Measurements from ENCODE around the gene SERTAD2.

SERTAD2 gene, protein sequence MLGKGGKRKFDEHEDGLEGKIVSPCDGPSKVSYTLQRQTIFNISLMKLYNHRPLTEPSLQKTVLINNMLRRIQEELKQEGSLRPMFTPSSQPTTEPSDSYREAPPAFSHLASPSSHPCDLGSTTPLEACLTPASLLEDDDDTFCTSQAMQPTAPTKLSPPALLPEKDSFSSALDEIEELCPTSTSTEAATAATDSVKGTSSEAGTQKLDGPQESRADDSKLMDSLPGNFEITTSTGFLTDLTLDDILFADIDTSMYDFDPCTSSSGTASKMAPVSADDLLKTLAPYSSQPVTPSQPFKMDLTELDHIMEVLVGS
- 5.8 to 193 (median 54.6) reads per million in 17 experiments for total RNA-seq

DNA sequence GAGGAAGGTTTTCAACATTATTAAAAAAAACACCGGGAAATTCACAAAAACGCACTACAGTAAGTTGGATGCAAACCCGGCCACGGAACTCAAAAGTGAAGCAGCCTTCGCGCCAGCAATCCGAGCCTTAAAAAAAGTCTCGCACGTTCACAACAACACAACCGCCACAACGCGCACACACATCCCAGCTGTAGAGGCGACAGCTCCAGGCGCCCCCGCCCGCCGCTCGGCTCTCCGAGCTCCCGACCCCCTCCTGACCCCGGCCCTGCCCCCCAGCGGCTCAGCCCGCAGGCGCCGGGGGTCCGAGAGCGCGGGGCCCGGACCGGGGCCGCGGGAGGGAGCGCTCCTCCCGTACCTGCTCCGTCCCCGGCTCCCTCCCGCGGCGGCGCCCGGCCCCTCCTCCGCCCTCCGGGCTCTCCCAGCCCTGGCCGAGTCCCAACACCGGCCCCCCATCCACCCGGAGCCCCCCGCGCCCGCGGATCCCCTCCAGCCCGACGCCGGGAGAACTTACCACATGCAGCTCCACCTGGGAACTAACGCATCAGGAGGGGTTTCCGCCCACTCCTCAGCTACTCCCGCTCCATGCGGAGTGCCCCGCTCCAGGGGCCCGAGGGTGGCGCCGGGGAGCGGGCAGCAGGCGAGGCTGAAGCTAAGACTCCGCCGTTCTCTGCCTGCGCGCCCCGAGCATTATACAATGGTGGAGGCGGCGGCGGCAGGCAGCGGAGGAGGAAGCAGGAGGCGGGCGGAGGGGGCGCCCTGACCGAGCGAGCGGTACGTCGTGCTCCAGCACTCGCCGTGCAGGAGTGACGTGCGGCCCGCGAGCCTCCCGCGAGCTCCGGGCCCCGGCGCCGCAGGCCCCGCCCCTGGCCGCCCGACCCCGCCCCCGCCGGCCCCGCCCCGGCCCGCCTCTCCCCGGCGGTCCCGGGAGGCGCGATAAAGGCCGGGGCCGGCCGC is at the start of gene SERTAD2:
TSS of gene SERTAD2 (minus strand) at position 805 of the 954 bp plus-strand sequence. CDS start 17,042 bp downstream, outside the sequence.
- peak; percentile 91 to 97 (median 94) for DNase-seq

DNA sequence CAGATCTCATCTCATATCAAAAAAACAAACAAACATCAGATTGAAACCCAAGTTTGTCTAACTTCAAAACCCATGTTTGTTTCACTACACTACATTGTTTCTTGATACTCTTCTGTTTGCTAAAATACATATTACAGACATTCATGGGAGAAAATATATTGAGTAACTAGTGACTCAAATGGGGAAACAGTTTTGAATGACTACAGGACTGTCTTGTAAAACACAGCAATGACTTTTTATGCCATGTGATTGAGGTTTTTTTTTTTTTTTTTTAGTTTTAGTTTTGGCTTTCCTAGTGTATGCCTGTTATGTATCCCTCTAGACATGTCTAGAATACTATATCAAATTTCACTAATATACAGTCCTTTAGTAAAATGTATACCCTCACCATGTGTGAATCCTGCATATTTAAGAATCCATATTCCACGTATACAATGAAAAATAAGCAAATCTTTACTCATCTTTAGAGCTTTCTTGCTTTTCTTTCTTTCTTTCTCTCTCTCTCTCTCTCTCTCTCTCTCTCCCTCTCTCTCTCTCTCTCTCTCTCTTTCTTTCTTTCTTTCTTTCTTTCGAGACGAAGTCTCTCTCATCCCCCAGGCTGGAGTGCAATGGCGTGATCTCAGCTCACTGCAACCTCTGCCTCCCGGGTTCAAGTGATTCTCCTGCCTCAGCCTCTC is 46.6 kb upstream of the SERTAD2 start:
- DNase-seq, result peak; percentile 13 to 90 (median 54)

DNA sequence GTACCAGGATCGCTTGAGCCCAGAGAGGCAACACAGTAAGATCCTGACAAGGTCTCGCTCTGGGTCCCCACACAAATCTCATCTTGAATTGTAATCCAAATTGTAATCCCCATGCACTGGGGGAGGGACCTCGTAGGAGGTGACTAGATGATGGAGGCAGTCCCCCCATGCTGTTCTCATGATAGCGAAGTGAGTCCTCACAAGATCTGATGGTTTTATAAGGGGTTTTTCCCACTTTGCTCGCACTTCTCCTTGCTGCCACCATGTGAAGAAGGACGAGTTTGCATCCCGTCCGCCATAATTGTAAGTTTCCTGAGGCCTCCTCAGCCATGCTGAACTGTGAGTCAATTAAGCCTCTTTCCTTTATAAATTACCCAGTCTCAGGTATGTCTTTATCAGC is 46.0 kb upstream of the SERTAD2 start:
- DNase-seq, result peak in 3 of 4 experiments; percentile 47 to 54 (median 48)

DNA sequence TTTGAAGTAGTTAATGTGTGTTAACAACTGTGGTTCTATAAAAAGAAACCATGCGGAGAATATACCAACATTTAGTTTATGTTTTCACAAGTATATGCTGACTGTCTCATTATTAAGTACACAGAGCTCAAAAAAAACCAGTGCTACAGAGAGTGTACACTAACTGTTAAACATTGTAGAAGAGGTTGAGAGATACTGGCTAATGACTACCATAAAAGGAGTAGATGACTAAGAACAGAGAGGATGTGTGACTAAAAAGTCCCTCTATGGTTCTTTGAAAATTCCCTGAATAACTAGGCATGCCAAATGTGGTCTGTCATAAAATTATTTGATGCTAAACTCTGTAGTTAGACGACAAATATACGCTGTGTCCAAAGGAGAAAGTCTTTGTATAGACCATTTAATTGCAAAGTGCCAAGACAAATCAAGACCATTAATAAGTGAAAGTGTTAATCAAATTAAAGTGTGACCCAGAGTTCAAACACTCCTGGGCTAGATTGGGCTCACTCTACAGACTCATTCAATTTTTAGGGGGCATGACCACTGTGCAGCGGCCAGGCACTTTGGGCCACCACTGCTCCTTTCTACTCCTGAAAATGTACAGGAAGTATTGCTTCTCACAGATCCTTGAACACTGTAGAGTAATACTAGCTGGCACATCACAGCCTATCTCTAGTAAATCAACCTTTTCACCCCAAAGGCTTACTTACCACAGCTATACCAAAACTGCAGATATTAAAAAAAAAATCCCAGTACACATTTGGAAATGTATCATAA is 45.1 kb upstream of the SERTAD2 start:
- DNase-seq, result peak in 3 of 4 experiments; percentile 17 to 58 (median 52)

DNA sequence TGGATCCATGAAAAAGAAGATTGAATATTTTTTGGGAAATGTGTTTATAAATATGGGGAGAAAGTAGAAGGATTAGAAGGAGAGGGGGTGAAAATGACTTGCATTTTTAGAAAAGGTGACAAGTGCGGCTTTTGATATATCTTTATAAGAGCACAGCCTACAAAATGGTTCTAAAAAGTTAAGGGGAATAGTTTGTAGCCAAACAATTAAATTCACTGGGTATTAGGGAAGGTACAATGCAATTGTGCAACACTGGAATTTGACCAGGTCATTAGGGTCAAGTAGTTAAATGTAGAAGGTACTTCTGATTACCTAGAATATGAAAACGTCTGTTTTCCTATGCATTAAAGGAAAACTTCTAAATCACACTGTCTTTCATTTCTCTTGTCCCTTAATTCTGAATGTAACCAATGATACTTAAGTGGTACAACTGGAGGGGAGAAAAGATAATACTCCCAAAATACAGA is 44.5 kb upstream of the SERTAD2 start:
- no peak for DNase-seq

DNA sequence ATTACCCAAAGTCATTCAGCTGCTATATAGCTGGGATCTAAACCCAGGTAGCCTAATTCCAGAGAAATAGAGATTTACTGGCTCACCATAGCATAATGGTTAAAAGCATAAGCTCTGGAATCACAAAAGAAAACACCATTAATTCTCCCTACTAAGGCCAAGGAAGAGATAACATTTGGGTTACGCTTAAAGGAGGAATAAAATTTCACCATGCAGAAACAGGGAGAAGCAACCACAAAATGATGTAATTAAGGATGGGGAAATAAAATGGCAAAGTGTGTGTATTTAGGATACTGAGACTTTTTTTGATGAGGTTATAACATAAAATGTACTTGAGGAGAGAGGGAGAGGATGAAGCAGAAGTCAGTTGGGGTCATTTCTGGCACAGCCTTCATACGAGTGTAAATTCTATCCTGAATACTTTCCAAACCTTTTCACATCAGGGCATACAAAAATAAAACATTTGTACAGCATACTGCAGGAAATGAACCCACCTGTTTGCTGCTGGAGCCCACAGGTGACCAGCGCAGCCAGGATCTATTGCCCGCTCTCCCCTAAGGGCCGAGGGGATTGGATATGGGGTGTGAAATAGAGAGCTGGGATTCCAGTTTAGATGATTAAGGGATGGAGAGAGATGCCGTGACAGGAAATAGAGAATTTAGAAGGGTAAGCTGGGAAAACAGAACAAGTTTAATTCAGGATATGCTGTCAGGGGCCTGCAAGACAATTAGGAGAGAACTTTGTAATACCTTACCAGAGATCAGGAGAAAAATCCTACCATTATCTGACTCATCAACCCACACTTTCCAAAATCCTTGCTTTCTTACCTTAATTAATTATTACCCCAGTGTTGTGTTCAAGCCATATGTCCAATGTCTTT is 43.8 kb upstream of the SERTAD2 start:
- peak in 2 of 4 experiments; percentile 53 to 55 for DNase-seq

DNA sequence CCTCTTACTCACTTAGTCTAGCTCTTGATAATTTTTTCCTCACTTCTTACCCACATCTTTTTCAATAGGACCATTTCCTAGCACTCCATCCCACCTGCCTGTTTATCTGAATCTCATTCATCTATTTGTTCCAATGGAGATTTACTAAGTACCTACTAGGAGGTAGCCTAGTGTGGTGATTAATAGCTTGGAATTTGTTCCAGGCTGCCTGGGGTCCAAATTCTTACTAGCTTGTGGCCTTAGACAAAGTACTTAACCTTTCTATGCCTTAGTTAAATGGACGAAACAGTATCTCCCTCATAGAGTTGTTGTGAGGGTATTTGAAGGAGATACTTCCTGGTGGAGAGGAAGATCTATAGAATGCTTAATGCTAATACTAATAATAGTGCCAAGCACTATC is 42.9 kb upstream of the SERTAD2 start:
- no peak for DNase-seq

DNA sequence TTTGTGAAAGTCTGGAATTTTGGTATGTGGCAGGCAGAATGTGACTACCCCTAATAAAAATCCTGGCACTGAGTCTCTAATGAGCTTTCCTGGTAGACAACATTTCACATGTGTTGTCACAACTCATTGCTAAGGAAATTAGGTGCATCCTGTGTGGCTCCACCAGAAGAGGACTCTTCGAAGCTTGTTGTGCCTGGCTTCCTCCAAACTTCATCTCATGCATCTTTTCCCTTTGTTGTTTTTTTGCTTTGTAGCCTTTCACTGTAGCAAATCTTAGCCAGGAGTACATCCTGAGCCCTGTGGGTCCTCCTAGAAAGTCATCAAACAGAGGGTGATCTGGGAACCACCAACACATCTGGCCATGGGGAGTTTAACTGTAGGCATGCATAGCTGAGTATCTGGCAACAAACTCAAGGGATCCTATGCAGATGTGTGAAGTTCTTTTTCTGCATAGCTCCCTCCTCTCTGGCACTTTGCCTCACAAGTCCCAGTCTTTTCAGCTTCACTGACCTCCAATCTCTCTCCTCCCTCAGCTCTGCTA is 42.1 kb upstream of the SERTAD2 start:
- no peak for DNase-seq

DNA sequence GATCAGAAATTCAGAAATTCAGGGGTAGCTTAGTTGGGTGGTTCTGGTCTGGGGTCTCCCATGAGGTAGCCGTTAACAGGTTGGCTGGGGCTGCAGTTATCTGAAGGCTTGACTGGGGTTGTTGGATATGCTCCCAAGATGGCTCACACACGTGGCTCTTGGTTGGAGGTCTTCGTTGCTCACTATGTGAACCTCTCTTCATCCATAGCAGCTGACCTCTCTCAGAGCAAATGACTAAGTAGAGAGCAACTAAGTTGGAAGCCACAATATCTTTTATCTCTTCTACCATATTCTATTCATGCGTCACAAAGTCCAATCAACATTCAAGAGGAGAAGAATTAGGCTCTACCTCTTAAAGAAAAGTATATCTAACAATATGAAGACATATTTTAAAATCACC is 38.7 kb upstream of the SERTAD2 start:
- no peak for DNase-seq

DNA sequence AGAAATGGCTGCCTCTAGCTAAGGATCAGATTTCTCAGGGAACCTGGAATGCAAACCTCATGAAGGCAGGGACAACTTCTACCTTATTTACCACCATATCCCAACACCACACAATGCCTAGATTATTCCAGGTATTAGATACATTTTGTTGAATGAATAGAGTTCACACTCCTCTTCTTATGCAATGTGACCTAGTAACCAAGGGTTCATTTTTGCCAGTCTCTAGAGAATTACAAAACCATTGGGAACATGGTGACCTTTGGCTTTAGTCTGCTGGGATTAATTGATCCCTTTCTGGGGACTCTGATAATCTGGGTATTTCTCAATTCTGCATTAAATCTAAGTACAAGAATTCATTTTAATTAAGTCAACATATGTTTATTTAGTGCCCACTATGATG is 35.2 kb upstream of the SERTAD2 start:
- DNase-seq, result no peak

DNA sequence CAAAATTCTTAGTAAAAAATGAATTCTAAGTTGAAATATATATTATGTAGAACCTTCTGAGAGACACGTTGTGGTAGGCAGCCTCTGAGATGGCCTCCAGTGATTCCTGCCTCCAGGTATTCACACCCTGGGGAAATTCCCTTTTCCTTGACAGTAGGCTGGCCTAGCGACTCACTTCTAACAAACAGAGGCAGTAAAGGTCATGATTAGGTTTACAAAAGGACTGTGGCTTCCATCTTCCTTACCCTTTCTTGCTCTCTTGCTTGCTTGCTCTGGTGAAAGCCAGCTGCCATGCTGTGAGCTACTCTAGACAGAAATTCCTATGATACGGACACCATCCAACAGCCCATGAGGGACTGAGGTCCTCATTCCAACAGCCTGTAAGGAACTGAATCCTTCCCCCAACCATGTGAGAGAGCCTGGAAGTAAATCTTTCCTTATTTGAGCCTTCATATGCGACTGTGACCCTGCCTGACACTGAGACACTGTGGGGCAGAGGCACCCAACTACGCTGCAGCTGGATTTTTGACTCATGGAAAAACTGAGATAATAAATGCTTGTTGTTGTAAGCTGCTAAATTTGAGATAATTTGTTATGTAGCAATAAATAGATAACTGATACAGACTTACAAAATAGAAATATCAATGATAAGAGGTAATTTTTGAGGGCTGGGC is 32.7 kb upstream of the SERTAD2 start:
- no peak for DNase-seq

DNA sequence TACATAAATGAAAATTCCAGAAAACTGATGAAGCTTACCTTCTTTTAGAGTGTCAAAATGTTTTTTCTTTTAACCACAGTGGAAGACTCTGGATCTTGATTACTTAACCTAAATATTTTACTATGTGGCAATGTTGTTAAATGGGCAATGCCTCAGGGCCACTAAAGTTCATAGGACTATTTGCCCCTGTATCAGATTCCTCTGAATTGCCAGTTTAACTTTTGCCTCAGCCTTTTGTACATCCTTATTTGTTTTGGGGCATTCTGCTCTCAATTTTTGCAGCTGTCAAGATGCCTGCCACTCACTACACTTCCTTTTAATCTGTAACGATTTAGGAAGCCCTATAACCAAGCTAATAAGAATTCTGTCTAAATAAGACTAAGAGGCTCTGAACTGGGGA is 31.7 kb upstream of the SERTAD2 start:
- peak in 2 of 4 experiments; percentile 38 for DNase-seq

DNA sequence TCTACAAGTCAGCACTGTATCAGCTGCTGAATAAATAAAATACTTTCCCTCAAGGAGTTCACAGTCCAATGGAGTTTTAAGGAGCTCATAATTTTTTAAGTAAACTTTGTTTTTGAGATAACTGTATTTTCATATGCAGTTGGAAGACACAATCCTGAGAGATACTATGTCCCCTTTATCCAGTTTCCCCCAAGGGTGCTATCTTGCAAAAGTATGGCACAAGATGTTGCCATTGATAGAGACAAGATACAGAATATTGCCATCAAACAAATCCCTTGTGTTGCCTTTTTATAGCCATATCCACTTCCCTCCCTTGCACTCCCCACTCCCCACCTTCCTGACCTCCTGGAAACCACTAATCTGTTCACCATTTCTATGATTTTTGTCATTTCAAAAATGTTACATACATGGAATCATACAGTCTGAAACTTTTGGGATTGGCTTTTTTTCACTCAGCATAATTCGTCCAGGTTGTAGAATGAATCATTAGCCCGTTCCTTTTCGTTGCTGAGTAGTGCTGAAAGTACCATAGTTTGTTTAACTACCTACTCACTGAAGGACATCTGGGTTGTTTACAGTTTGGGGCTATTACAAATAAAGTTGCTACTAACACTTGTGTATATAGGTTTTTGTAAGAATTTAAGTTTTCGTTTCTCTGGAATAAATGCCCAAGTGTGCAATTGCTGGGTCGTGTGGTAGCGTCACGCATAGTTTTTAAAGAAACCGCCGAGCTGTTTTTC is 30.2 kb upstream of the SERTAD2 start:
- no peak for DNase-seq

DNA sequence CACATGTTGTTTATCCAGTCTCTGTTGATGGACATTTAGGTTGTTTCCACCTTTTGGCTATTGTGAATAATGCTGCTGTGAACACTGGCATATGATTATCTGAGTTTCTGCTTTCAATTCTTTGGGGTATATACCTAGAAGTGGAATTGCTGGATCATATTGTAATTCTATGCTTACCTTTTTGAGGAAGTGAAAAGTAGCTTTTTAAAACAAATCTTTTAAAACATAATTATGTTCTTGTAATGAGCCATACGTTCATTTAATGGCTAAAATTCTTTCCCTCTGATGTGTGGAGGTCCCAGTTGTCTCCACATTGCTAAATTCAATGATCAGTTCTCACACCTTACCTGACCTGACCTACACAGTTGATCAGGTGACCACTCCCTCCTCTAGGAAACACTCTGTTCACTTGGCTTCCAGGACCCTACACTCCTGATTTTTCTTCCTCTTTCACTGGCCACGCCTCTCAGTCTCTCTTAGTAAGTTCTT is 27.8 kb upstream of the SERTAD2 start:
- peak in 3 of 4 experiments; percentile 36 to 50 (median 42) for DNase-seq

DNA sequence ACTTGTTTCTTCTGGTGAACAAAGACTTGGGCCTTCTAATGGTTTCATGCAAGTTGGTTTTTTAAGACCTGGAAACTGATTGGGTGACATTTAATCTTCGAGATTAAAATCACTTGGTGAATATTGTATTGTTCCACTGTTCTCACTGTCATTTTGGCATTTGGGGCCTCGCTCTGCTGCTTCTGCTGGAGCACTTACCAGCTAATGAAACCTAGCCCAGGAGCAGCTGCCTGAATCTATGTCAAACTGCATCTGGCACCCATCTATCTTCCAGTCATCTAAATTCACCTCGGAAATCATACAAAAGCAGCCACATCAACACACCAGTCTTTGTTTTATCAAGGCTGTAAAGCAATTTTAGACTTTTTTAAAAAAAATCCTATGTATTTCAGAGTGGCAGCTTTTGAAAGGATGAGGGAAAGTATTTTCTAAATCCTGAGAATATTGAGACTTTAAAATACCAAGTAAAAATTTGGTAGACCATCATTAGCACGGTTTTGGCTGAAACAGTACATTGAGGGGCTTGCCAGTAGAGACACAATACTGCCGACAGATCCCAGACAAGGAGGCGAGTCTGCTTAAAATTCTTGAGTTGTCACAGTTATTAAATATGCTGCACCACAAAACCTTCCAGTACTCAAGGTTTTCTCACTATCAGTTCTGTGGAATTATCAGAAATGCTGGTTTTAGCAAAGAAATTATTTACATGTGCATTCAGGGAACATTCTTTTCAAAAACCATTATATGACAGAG is 26.1 kb upstream of the SERTAD2 start:
- DNase-seq, result no peak

DNA sequence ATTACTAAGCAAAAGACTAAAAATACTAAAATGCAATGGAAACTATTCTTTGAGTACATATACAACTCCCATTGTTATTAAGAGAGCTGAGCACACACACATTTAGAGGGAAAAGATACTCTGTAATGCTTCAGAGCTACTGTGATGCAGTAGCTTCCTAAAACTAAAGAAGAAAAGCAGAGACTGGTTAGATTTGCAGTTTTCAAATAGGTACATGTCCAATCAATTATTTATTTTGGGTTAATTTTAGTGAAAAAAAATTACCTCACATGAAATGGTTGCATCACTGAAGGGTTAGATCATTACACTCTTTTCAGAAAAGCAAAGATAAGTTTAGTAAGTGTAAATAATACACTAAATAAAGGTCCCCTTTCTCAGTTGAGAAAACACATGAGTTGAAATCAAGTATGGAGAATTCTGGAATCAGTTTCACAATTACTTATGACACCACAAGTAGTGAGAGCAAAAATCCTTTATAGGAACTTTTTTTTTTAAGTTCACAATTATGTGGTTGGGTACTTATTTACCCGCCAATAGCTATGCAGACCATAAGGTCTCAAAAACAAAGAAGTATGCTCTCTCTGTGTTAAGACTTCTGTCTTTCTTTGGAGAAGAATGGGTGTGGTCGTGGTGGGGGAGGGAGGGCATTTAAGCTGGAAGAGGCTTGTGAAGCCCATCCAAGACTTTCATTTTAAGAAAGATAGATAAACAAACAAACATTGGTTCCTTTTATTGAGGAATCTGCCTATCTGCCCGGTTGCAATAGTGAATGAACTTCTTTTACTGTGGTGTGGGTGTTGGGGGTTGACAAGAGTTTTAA is 25.3 kb upstream of the SERTAD2 start:
- DNase-seq, result peak in 3 of 4 experiments; percentile 32 to 53 (median 49)

DNA sequence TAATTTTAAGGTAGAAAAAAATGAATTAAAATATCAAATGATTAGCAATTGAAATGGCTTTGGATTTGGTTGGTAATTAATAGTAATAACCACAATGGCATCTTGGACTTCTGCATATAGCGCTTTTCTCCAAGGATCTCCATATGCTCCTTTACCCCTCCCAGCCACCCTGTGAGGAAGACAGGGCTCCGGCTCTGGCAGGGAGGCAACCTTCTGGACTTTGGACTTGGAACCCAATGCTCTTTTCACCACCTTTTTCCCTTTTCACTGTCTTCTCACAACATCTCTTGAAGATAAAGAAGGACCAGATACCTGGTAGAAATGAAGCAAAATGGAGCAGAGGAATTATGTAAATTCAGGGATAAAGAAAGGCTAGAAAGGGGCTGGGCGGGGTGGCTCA is 23.8 kb upstream of the SERTAD2 start:
- DNase-seq, result no peak

Measured in suppressor macrophage (primary cell).